ENCODE measurements around the gene SRSF9. TPM values are rescaled to one million over a fixed set of nuclear protein-coding genes. Genes with fewer than 3 reads are reported as not detected.

The SRSF9 gene
- total RNA-seq, 1 donor from 2014 or later, result 115 TPM

DNA sequence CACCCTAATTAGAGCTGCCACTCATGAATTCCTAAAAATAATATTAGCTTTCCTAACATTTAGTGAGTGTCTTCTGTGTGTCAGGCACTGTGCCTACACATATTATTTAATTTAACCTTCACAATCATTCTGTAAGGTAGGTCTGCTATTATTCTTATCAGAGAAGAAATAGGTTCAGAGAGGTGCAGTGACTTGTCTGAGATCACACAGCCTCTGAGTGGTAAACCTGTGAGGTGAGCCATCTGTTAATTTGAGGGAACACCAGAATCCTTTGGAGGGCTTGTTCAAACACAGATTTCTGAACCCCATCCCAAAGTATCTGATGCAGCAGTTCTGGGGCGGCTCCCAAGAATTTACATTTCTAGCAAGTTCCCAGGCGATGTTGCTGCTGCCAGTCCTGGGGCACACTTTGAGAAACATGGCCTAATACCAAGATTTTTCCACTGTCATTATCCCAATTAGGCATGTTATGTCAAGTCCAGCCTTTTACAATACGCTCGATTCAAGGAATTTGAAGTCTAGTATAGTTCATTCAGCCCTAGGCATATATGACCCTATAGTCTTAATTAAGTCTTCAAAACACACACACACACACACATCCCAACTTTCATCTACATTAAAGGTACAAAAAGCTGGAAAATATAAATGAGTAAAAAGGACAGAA lies 51.5 kb downstream of the SRSF9 start:
- H3K4me3 ChIP-seq, result no peak overlapping the region
- intact Hi-C loops (cut with DNase I), result no loop called here
- H3K36me3 ChIP-seq, result no peaks in the 10 kb centered on the region
- H3K9me3 ChIP-seq, result no peaks in the 10 kb centered on the region
- no peak for DNase-seq
- no peaks in the 10 kb centered on the region for H3K27me3 ChIP-seq (ENCODE audit: low read depth)
- no peak overlapping the region for H3K27ac ChIP-seq
- TF ChIP-seq, protein P1, sequence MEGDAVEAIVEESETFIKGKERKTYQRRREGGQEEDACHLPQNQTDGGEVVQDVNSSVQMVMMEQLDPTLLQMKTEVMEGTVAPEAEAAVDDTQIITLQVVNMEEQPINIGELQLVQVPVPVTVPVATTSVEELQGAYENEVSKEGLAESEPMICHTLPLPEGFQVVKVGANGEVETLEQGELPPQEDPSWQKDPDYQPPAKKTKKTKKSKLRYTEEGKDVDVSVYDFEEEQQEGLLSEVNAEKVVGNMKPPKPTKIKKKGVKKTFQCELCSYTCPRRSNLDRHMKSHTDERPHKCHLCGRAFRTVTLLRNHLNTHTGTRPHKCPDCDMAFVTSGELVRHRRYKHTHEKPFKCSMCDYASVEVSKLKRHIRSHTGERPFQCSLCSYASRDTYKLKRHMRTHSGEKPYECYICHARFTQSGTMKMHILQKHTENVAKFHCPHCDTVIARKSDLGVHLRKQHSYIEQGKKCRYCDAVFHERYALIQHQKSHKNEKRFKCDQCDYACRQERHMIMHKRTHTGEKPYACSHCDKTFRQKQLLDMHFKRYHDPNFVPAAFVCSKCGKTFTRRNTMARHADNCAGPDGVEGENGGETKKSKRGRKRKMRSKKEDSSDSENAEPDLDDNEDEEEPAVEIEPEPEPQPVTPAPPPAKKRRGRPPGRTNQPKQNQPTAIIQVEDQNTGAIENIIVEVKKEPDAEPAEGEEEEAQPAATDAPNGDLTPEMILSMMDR (IDR thresholded peaks at IDR 0.05), result no peak
- no peaks in the 10 kb centered on the region for H3K4me1 ChIP-seq
- ATAC-seq, result no peak

DNA sequence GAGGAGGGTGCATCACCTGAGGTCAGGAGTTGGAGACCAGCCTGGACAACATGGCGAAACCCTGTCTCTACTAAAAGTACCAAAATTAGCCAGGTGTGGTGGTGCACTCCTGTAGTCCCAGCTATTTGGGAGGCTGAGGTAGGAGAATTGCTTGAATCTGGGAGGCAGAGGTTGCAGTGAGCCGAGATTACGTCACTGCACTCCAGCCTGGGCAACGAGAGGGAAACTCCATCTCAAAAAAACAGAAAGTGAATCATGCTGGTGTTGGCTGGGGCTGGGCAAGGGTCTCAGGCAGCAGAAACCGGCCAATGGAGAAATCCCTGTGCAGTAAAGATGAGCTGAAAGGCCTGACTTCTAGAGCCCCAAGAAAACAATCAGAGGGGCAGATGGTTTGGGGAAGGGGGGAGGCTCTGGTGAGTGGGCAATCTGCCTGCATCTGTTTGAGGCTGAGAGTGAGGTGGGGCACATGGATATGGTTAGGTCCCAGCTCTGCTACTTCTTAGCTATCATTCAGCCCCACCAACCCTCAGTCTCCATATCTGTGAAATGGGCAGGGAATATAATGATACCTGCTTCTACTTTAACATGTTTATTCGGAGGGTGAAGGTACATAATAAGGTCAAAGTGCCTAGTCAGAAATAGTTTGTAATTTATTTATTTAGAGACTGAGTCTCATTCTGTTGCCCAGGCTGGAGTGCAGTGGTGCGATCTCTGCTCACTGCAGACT lies 52.9 kb downstream of the SRSF9 start:
- intact Hi-C loops (cut with DNase I), result no loop called here
- Histone ChIP-seq H3K27ac (no peak overlapping the region), H3K27me3 (ENCODE audit: low read depth) (no peaks in the 10 kb centered on the region), H3K36me3 (no peaks in the 10 kb centered on the region), H3K9me3 (no peaks in the 10 kb centered on the region), H3K4me1 (no peaks in the 10 kb centered on the region), H3K4me3 (no peak overlapping the region)
- TF ChIP-seq, protein P1 (IDR thresholded peaks at IDR 0.05), result no peak
- DNase-seq (no peak), ATAC-seq (no peak)

DNA sequence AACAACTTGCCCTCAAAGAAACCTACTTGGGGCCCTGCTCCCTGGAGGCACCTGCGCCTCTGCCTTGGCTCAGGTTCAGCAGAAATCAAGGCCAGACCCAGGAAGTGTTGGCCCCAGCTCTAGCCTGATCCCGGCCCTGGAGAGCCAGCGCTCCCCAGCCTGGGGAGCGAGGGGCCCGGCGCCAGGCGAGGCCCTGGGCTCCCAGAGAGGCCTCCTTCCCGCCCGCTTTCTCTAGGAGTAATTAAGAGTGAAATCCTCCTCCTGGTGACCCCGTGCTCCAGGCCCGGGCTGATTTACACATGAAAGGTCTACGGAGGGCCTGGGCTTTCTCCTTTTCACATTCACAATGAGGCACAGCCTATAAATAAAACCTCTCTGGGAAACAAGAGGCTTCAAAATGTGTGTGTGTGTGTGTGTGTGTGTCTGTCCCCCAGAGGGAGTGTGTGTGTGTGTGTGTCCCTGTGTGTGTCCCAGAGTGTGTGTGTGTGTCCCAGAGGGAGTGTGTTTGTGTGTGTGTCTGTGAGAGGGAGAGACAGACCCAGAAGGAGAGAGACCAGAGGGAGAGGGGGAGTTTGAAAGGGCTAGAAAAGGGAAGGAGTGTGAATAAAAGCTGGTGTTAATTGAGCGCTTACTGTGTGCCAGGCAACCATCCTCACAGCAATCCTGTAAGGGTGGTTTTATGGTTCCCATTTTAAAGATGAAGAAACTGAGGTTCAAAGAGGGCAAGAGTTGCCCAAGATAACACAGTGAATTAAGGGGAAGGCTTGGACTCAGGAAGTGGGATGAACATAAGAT lies 55.5 kb downstream of the SRSF9 start:
- Histone ChIP-seq H3K27ac (no peak overlapping the region), H3K9me3 (no peaks in the 10 kb centered on the region), H3K4me1 (no peaks in the 10 kb centered on the region), H3K4me3 (no peak overlapping the region), H3K27me3 (ENCODE audit: low read depth) (no peaks in the 10 kb centered on the region), H3K36me3 (no peaks in the 10 kb centered on the region)
- intact Hi-C loops (cut with DNase I), result no loop called here
- ATAC-seq, result peak in 1 of 2 donors; percentile 68
- TF ChIP-seq, protein P1 (IDR thresholded peaks at IDR 0.05), result no peak
- DNase-seq, result no peak

DNA sequence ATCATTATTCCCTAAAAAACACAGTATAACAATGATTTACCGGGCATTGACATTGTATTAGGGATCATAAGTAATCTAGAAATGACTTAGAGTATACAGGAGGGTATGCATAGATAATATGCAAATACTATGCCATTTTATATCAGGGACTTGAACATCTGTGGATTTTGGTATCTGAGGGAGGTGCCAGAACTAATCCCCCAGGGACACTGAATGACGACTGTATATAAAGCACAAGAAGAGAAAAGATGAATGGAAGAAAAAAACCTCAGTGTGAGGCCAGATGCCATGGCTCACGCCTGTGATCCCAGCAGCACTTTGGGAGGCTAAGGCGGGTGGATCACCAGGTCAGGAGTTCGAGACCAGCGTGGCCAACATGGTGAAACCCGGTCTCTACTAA lies 57.1 kb downstream of the SRSF9 start:
- no peaks in the 10 kb centered on the region for H3K4me1 ChIP-seq
- H3K36me3 ChIP-seq, result no peaks in the 10 kb centered on the region
- no peak for DNase-seq
- H3K4me3 ChIP-seq, result no peak overlapping the region
- intact Hi-C loops (cut with DNase I), result no loop called here
- no peak overlapping the region for H3K27ac ChIP-seq
- no peak for ATAC-seq
- no peaks in the 10 kb centered on the region for H3K27me3 ChIP-seq (ENCODE audit: low read depth)
- TF ChIP-seq, protein P1 (IDR thresholded peaks at IDR 0.05), result no peak
- H3K9me3 ChIP-seq, result no peaks in the 10 kb centered on the region

Other genes starting within 250 kb of the SRSF9 start
- 105 TPM for gene PXN, start 204.0 kb downstream of the SRSF9 start, total RNA-seq
- gene RNU4-2, start 177.8 kb downstream of the SRSF9 start, total RNA-seq, result 15,469 TPM
- gene RNU4-1, start 176.5 kb downstream of the SRSF9 start, total RNA-seq, result 2,881 TPM
- gene SIRT4, start 167.4 kb downstream of the SRSF9 start, total RNA-seq, result 2.1 TPM
- gene PLA2G1B, start 142.0 kb downstream of the SRSF9 start, total RNA-seq, result 42.2 TPM
- gene MSI1, start 100.6 kb downstream of the SRSF9 start, total RNA-seq, result 0.44 TPM
- 263 TPM for gene COX6A1, start 31.6 kb downstream of the SRSF9 start, total RNA-seq
- gene TRIAP1, start 23.4 kb downstream of the SRSF9 start, total RNA-seq, result 20.4 TPM
- gene GATC, start 23.3 kb downstream of the SRSF9 start, total RNA-seq, result 31.7 TPM
- 285 TPM for gene DYNLL1, start 26.4 kb upstream of the SRSF9 start, total RNA-seq
- gene COQ5, start 59.4 kb upstream of the SRSF9 start, total RNA-seq, result 24.1 TPM
- gene RNF10, start 64.6 kb upstream of the SRSF9 start, total RNA-seq, result 175 TPM
- gene POP5, start 111.7 kb upstream of the SRSF9 start, total RNA-seq, result 39.5 TPM
- 0.30 TPM for gene CABP1, start 170.9 kb upstream of the SRSF9 start, total RNA-seq
- 98.1 TPM for gene MLEC, start 217.4 kb upstream of the SRSF9 start, total RNA-seq
- 27.1 TPM for gene UNC119B, start 240.7 kb upstream of the SRSF9 start, total RNA-seq

Measured in lower lobe of right lung (tissue), 2 donors.